ENCODE measurements around the gene MGLL. TPM values are rescaled to one million over a fixed set of nuclear protein-coding genes. Genes with fewer than 3 reads are reported as not detected.

Gene MGLL
- total and polyA plus RNA-seq, 8 donors = 3.3 to 11.4 (median 6.6) TPM

DNA sequence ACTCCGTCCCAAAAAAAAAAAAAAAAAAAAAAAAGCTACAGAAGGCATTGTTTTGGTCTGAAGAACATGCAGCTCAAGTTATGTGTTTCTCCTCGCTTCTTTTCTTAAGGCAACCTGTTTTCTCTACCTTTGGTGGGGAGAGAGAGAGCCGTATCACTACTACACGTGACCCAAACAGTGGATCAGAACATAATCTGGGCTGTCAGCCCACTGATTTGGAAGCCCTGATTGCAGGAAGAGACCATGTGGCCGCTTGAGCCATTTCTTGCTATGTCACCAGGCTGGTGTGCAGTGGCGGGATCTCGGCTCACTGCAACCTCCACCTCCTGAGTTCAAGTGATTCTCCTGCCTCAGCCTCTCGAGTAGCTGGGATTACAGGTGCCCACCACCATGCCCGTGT, 79.7 kb downstream of the MGLL start:
- no peaks in the 10 kb centered on the region for H3K36me3 ChIP-seq
- H3K9me3 ChIP-seq = no peaks in the 10 kb centered on the region
- intact Hi-C loops (cut with DNase I) = no loop called here
- no peak overlapping the region for H3K4me3 ChIP-seq
- ATAC-seq (no peak), DNase-seq (no peak), FAIRE-seq (no peak)
- H3K4me1 ChIP-seq = peaks cover 0 to 7% (median 0%) of the 10 kb centered on the region in 3 donors
- WGBS, 2 donors = 74 to 85% methylated on average over 9 of the region's 9 CpGs
- H3K27me3 ChIP-seq = no peaks in the 10 kb centered on the region
- TF ChIP-seq, protein P1, sequence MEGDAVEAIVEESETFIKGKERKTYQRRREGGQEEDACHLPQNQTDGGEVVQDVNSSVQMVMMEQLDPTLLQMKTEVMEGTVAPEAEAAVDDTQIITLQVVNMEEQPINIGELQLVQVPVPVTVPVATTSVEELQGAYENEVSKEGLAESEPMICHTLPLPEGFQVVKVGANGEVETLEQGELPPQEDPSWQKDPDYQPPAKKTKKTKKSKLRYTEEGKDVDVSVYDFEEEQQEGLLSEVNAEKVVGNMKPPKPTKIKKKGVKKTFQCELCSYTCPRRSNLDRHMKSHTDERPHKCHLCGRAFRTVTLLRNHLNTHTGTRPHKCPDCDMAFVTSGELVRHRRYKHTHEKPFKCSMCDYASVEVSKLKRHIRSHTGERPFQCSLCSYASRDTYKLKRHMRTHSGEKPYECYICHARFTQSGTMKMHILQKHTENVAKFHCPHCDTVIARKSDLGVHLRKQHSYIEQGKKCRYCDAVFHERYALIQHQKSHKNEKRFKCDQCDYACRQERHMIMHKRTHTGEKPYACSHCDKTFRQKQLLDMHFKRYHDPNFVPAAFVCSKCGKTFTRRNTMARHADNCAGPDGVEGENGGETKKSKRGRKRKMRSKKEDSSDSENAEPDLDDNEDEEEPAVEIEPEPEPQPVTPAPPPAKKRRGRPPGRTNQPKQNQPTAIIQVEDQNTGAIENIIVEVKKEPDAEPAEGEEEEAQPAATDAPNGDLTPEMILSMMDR (IDR thresholded peaks at IDR 0.05) = no peak
- H3K27ac ChIP-seq = no peak overlapping the region

GRCh38 chr3:127741690-127742089, 80.6 kb downstream of the MGLL start:
- no peak for FAIRE-seq

GRCh38 chr3:127741246-127741645, 81.1 kb downstream of the MGLL start:
- TF ChIP-seq, protein P1 (IDR thresholded peaks at IDR 0.05) = no peak
- WGBS, 2 donors = 87 to 93% methylated on average over 8 of the region's 8 CpGs
- peaks cover 0 to 7% (median 0%) of the 10 kb centered on the region in 3 donors for H3K4me1 ChIP-seq
- H3K27ac ChIP-seq = no peak overlapping the region
- H3K4me3 ChIP-seq = no peak overlapping the region
- intact Hi-C loops (cut with DNase I) = no loop called here
- H3K27me3 ChIP-seq = no peaks in the 10 kb centered on the region
- no peaks in the 10 kb centered on the region for H3K9me3 ChIP-seq
- no peak for DNase-seq
- H3K36me3 ChIP-seq = no peaks in the 10 kb centered on the region
- no peak for FAIRE-seq
- ATAC-seq = no peak

More at GRCh38 chr3:127741690-127742089, 80.6 kb downstream of the MGLL start:
- H3K4me1 ChIP-seq = peaks cover 0 to 4% (median 0%) of the 10 kb centered on the region in 3 donors
- no peak for ATAC-seq
- H3K27ac ChIP-seq = no peak overlapping the region
- no peak for DNase-seq
- H3K27me3 ChIP-seq = no peaks in the 10 kb centered on the region
- H3K4me3 ChIP-seq = no peak overlapping the region
- intact Hi-C loops (cut with DNase I) = no loop called here
- 72 to 82% methylated on average over 1 of the region's 1 CpG for WGBS, 2 donors
- TF ChIP-seq, protein P1 (IDR thresholded peaks at IDR 0.05) = no peak
- H3K36me3 ChIP-seq = no peaks in the 10 kb centered on the region
- no peaks in the 10 kb centered on the region for H3K9me3 ChIP-seq

DNA sequence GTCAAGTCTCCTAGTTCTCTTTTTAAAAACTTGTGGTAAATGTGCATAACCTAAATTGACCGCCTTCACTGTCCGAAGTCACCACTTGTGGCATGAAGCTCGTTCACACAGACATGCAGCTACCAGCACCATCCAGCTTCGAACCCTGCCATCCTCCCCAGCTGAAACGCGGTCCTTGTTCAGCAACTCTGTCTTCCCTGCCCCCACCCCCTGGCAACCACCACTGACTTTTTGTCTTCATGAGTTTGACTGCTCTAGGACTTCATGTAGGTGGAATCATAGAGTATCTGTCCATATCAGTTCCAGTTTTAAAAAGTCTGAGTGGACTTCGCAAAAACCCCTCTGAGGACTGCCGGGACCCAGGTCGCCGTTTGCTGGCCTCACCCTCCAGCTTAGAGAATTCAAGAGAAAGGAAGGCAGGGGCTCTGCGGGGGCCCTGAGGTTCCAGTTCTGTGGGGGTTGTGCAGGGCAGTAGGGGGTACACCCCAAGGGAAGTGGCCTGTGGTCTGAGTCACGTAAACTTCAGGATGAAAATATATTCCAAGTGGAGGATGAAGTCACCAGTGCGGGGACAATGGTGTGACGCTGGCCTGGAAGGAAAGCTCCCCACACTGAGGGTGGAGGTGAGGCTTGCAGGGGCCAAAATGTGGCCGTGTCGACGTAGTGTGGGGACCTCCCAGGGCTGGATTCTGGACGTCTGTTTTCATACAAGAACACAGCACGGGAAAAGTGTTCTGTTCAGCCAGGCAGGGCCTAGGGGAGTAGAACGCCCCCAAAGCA, 82.0 kb downstream of the MGLL start:
- H3K36me3 ChIP-seq = no peaks in the 10 kb centered on the region
- DNase-seq (no peak), ATAC-seq (no peak), FAIRE-seq (no peak)
- TF ChIP-seq, protein P1 (IDR thresholded peaks at IDR 0.05) = no peak
- H3K4me3 ChIP-seq = no peak overlapping the region
- WGBS, 2 donors = 80 to 85% methylated on average over 20 of the region's 20 CpGs
- intact Hi-C loops (cut with DNase I) = no loop called here
- H3K27me3 ChIP-seq = no peaks in the 10 kb centered on the region
- H3K9me3 ChIP-seq = no peaks in the 10 kb centered on the region
- H3K27ac ChIP-seq = no peak overlapping the region
- peaks cover 0 to 11% (median 0%) of the 10 kb centered on the region in 3 donors for H3K4me1 ChIP-seq

Data from pancreas (tissue), 10 donors.